GM23338 (cell line): ENCODE results near the gene FRAS1. TPM values are rescaled to one million over a fixed set of nuclear protein-coding genes. Genes with fewer than 3 reads are reported as not detected.
A peak's percentile ranks its signal among the peaks of the same experiment; 100 is the strongest.

Experiments
- ATAC-seq: fragments of 200-7000 bp; cut with Tn5 transposase; 3 replicates; pipeline ENCODE4 v1.9.1; 2020
- DNase-seq: peaks from one replicate; pipeline ENCODE4 v3.0.0-alpha.2; 2015; ENCODE audit warnings: low spot score
- H2AFZ ChIP-seq: fragments of 200-600 bp; sonication (generic); 2 replicates; pipeline ENCODE4 v1.8.0; 2016; ENCODE audit warnings: antibody characterized with exemption, mild to moderate bottlenecking, moderate library complexity
- H3F3A ChIP-seq: fragments of 200-600 bp; sonication (generic); replicated peaks from 2 replicates; pipeline ENCODE4 v1.8.0; 2017; ENCODE audit warnings: antibody characterized with exemption, mixed run types, low read depth
- H3K27ac ChIP-seq: fragments of 200-600 bp; sonication (generic); 2 replicates; pipeline ENCODE4 v1.6.1; 2016; ENCODE audit warnings: low read depth
- H3K27me3 ChIP-seq: fragments of 200-600 bp; sonication (generic); 2 replicates; pipeline ENCODE4 v1.8.0; 2016; ENCODE audit warnings: mild to moderate bottlenecking, mixed run types, moderate library complexity; ENCODE audit not compliant: insufficient read depth
- H3K36me3 ChIP-seq: fragments of 200-600 bp; sonication (generic); 2 replicates; pipeline ENCODE4 v1.8.0; 2016; ENCODE audit warnings: mild to moderate bottlenecking; ENCODE audit not compliant: insufficient read depth
- H3K4me1 ChIP-seq: fragments of 200-600 bp; sonication (generic); 2 replicates; pipeline ENCODE4 v1.8.0; 2016; ENCODE audit warnings: mild to moderate bottlenecking, moderate library complexity; ENCODE audit not compliant: insufficient read depth
- H3K4me2 ChIP-seq: fragments of 200-600 bp; sonication (generic); 2 replicates; pipeline ENCODE4 v1.7.1; 2017; ENCODE audit warnings: mixed run types
- H3K4me3 ChIP-seq: fragments of 200-600 bp; sonication (generic); 2 replicates; pipeline ENCODE4 v1.6.1; 2016; ENCODE audit warnings: mixed run types
- H3K79me2 ChIP-seq: fragments of 200-600 bp; sonication (generic); replicated peaks from 2 replicates; pipeline ENCODE4 v1.8.0; 2017; ENCODE audit warnings: mild to moderate bottlenecking; ENCODE audit not compliant: insufficient read depth
- H3K9me2 ChIP-seq: fragments of 200-600 bp; sonication (generic); 2 replicates; pipeline ENCODE4 v1.8.0; 2017; ENCODE audit not compliant: insufficient read depth
- H4K20me1 ChIP-seq: fragments of 200-600 bp; sonication (generic); replicated peaks from 2 replicates; pipeline ENCODE4 v1.8.0; 2017; ENCODE audit warnings: mild to moderate bottlenecking; ENCODE audit not compliant: insufficient read depth
- H3K27ac Mint-ChIP-seq: 2 replicates; pipeline ENCODE4 v1.8.0; 2020; ENCODE audit warnings: inconsistent platforms, mild to moderate bottlenecking, moderate library complexity, mixed read lengths
- H3K27me3 Mint-ChIP-seq: 3 replicates; pipeline ENCODE4 v1.8.0; 2022; ENCODE audit warnings: low read depth, mild to moderate bottlenecking, moderate library complexity, mixed read lengths, inconsistent platforms; ENCODE audit not compliant: insufficient read depth, poor library complexity
- H3K36me3 Mint-ChIP-seq: 3 replicates; pipeline ENCODE4 v1.8.0; 2021; ENCODE audit warnings: low read depth, mild to moderate bottlenecking, inconsistent platforms, moderate library complexity, mixed read lengths
- H3K4me1 Mint-ChIP-seq: 3 replicates; pipeline ENCODE4 v1.8.0; 2020; ENCODE audit warnings: mild to moderate bottlenecking, inconsistent platforms, mixed read lengths
- H3K4me3 Mint-ChIP-seq: 3 replicates; pipeline ENCODE4 v1.8.0; 2021; ENCODE audit warnings: moderate library complexity, mild to moderate bottlenecking, inconsistent platforms, mixed read lengths
- H3K9me3 Mint-ChIP-seq: 3 replicates; pipeline ENCODE4 v1.8.0; 2020; ENCODE audit warnings: moderate library complexity, mild to moderate bottlenecking, inconsistent platforms, mixed read lengths
- CREB1 ChIP-seq: fragments of 250-450 bp; sonication (Bioruptor Pico); IDR thresholded peaks from 2 replicates; pipeline ENCODE4 v1.5.0; 2020; ENCODE audit warnings: low read depth, mild to moderate bottlenecking, moderate library complexity
- CTCF ChIP-seq, 2 experiments: fragments of 200-600 bp in 1 of 2; sonication (generic) in 1 of 2; conservative IDR thresholded peaks; 2 replicates each; pipeline versions ENCODE4 v1.5.1 to v1.6.1; 2016 to 2017; ENCODE audit warnings: antibody characterized with exemption in 2 of 2, low read depth in 2 of 2, mild to moderate bottlenecking in 2 of 2, moderate library complexity in 1 of 2
- ETS1 ChIP-seq: IDR thresholded peaks from 2 replicates; pipeline ENCODE4 v1.6.1; 2016; ENCODE audit warnings: antibody characterized with exemption
- EZH2phosphoT487 ChIP-seq: fragments of 200-600 bp; sonication (generic); IDR thresholded peaks from one replicate; pipeline ENCODE4 v1.8.1; 2018; ENCODE audit warnings: antibody characterized with exemption; ENCODE audit not compliant: unreplicated experiment
- JUNB ChIP-seq: IDR thresholded peaks from one replicate; pipeline ENCODE4 v1.6.1; 2016; ENCODE audit warnings: antibody characterized with exemption; ENCODE audit not compliant: unreplicated experiment
- POLR2AphosphoS5 ChIP-seq: IDR thresholded peaks from 2 replicates; pipeline ENCODE4 v1.6.1; 2016; ENCODE audit warnings: antibody characterized with exemption, low read depth
- STAT1 ChIP-seq: IDR thresholded peaks from one replicate; pipeline ENCODE4 v1.6.1; 2016; ENCODE audit warnings: antibody characterized with exemption; ENCODE audit not compliant: unreplicated experiment
- ZNF114 ChIP-seq: fragments of 250-450 bp; sonication (Bioruptor Pico); IDR thresholded peaks from 2 replicates; pipeline ENCODE4 v1.5.0; 2020; ENCODE audit warnings: mild to moderate bottlenecking, moderate library complexity
- polyA plus RNA-seq: library from polyadenylated mRNA; unstranded; fragments of >200 nt; fragmentation: Nextera tagmentation; extraction: Ambion mirVana; gene quantifications from 2 replicates; pipeline ENCODE4 v1.2.1, GENCODE V29; 2016
- total RNA-seq: library from RNA; depleted of rRNA; stranded (reverse); fragments of >200 nt; shearing (Covaris generic); gene quantifications from 2 replicates; pipeline ENCODE4 v1.2.3, GENCODE V29; 2014

Gene FRAS1
- total and polyA plus RNA-seq, 2 experiments from 2014 or later = 12.4 to 108 TPM

DNA sequence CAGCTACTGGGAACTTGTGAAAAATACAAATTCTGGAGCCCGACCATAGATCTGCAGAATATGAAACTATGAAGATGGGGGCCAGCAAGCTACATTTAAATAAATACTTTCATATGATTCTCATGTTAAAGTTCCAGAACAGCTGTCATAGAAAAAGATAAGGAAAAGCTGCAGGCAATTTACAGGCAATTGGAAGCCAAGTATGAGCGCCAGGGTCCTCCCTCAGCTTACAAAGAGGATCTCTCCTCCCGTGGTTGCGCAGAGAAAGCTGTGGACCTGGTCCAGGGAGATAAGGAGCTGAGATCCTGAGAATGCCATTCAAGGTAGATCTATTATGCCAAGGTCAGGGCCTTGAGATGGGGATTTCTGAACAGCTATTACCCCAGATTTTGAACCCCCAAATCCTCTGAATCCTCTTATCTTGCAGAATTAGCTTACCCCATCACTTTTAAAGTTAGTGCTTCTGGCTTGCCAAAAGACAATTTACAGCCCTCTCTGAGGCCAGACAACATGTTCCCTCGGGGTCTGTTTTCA, 25.6 kb upstream of the FRAS1 start:
- Mint-ChIP-seq H3K36me3 (no peaks in the 10 kb centered on the region), H3K9me3 (no peaks in the 10 kb centered on the region), H3K27ac (no peak overlapping the region), H3K4me3 (no peak overlapping the region), H3K27me3 (peaks cover 1% of the 10 kb centered on the region), H3K4me1 (peaks cover 16% of the 10 kb centered on the region)
- no peaks in the 10 kb centered on the region for H3K4me1 ChIP-seq
- H3K4me3 ChIP-seq = no peak overlapping the region
- H3K9me2 ChIP-seq = 0 out of 2 replicates have a peak, but pooled peaks cover 6% of the 10 kb centered on the region
- no peaks in the 10 kb centered on the region for H4K20me1 ChIP-seq
- 0 out of 2 replicates have a peak overlapping the region, but pooled peaks have one; percentile 24 for H2AFZ ChIP-seq
- no peaks in the 10 kb centered on the region for H3K36me3 ChIP-seq
- no peak for DNase-seq
- no peak overlapping the region for H3K27ac ChIP-seq
- H3K79me2 ChIP-seq = no peaks in the 10 kb centered on the region
- no peaks in the 10 kb centered on the region for H3F3A ChIP-seq
- TF ChIP-seq STAT1 (no peak), POLR2AphosphoS5 (no peak), ETS1 (no peak)
- no peak overlapping the region for H3K4me2 ChIP-seq
- H3K27me3 ChIP-seq = no peaks in the 10 kb centered on the region
- no peak for ATAC-seq

- H3K27me3 Mint-ChIP-seq = peaks cover 1% of the 10 kb centered on the region
- no peak overlapping the region for H3K4me2 ChIP-seq
- no peaks in the 10 kb centered on the region for H3K36me3 Mint-ChIP-seq
- H3K4me3 Mint-ChIP-seq = no peak overlapping the region
- DNase-seq = peak; percentile 55
- H3F3A ChIP-seq = no peaks in the 10 kb centered on the region
- peaks cover 16% of the 10 kb centered on the region for H3K4me1 Mint-ChIP-seq
- no peak overlapping the region for H2AFZ ChIP-seq
- H3K9me2 ChIP-seq = 0 out of 2 replicates have a peak, but pooled peaks cover 6% of the 10 kb centered on the region
- H3K4me1 ChIP-seq = no peaks in the 10 kb centered on the region
- peak; percentile 21 to 67; a peak in 2 of 4 replicates for TF ChIP-seq CTCF (conservative IDR thresholded peaks at IDR 0.05; ENCODE audit: low read depth in 2 of 2)
- TF ChIP-seq ZNF114 (CRISPR knock-in tag) = no peak
- no peaks in the 10 kb centered on the region for H3K79me2 ChIP-seq
- H3K36me3 ChIP-seq = no peaks in the 10 kb centered on the region; the same call in 1 of the 2 replicates
- H3K9me3 Mint-ChIP-seq = no peaks in the 10 kb centered on the region
- H3K27ac ChIP-seq = no peak overlapping the region
- ATAC-seq = peak; percentile 71; the same call in 2 of the 3 replicates
- no peak overlapping the region for H3K27ac Mint-ChIP-seq
- H3K27me3 ChIP-seq = no peaks in the 10 kb centered on the region
- H4K20me1 ChIP-seq = no peaks in the 10 kb centered on the region
- no peak overlapping the region for H3K4me3 ChIP-seq
These were observed 24.7 kb upstream of the FRAS1 start for GRCh38 chr4:78032446-78032845.

- H4K20me1 ChIP-seq = no peaks in the 10 kb centered on the region
- no peaks in the 10 kb centered on the region for H3K4me1 ChIP-seq
- no peaks in the 10 kb centered on the region for H3K27me3 ChIP-seq
- H3K9me3 Mint-ChIP-seq = no peaks in the 10 kb centered on the region
- no peaks in the 10 kb centered on the region for H3K79me2 ChIP-seq
- peaks cover 1% of the 10 kb centered on the region for H3K27me3 Mint-ChIP-seq
- peaks cover 16% of the 10 kb centered on the region for H3K4me1 Mint-ChIP-seq
- DNase-seq (no peak), ATAC-seq (no peak)
- H2AFZ ChIP-seq = no peak overlapping the region
- no peak overlapping the region for H3K27ac ChIP-seq
- no peaks in the 10 kb centered on the region for H3F3A ChIP-seq
- H3K27ac Mint-ChIP-seq = no peak overlapping the region
- 0 out of 2 replicates have a peak, but pooled peaks cover 6% of the 10 kb centered on the region for H3K9me2 ChIP-seq
- no peak overlapping the region for H3K4me3 Mint-ChIP-seq
- H3K4me3 ChIP-seq = no peak overlapping the region
- no peaks in the 10 kb centered on the region for H3K36me3 Mint-ChIP-seq
- H3K36me3 ChIP-seq = no peaks in the 10 kb centered on the region; the same call in 1 of the 2 replicates
- H3K4me2 ChIP-seq = no peak overlapping the region
- TF ChIP-seq CREB1 (no peak), EZH2phosphoT487 (no peak), JUNB (no peak)
These were observed 24.2 kb upstream of the FRAS1 start for GRCh38 chr4:78032929-78033328.
